ENCODE results near the gene NFX1.

NFX1 gene

DNA sequence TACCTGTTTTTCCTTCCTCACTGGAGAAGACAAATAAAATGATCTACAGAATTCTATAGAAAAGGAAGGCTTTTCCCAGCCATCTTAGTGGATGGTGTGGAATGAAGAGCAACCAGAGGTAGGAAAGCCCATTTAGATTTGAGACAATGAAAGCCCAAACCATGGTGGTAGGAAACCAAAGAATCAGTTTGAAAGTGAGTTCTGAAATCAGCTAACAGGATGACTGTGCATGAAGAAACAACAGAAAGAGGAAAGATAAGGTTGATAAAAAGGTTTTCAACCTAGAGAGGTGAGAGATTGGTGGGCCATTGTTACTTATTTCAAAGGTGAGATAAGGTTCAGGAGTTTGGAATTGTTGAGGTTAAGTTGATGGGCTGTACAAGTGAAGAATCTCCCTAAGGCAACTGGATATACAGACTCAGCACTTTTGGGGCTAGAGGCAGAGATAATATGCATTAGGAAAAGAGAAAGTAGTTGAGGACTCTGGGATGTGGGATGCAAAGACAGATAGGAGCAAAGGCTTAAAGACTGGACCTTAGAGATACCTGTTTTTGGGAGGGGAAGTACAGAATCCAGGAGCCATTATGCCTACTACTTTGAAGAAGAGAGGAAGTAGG lies 23.1 kb upstream of the NFX1 start:
- ATAC-seq = no peak
- no peak for DNase-seq

DNA sequence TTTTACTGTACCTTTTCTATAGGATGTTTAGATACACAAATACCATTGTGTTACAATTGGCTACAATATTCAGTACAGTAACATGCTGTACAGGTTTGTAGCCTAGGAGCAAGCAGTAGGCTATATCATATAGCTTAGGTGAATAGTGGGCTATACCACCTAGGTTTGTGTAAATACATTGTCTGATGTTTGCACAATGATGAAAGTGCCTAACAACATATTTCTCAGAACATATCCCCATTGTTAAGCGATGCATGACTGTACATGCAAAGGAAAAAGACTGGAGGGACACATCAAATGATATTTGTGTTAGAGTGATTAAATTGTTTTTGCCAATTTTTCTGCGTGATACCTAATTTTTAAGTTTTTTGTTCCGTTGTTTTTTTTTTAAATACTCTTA lies 20.2 kb upstream of the NFX1 start:
- ATAC-seq (no peak), DNase-seq (no peak)

GRCh38 chr9:33272061-33272460 lies 18.3 kb upstream of the NFX1 start:
- ATAC-seq (no peak), DNase-seq (no peak)

- DNase-seq (no peak), ATAC-seq (no peak)
Measured at GRCh38 chr9:33273266-33273971, 16.9 kb upstream of the NFX1 start.

GRCh38 chr9:33273972-33274328 lies 16.4 kb upstream of the NFX1 start:
- ATAC-seq = no peak

GRCh38 chr9:33277484-33277883 lies 12.8 kb upstream of the NFX1 start:
- DNase-seq (no peak), ATAC-seq (no peak)

More at GRCh38 chr9:33273972-33274328, 16.4 kb upstream of the NFX1 start:
- no peak for DNase-seq

GRCh38 chr9:33285502-33285901 lies 4.8 kb upstream of the NFX1 start:
- ATAC-seq = no peak
- no peak for DNase-seq

DNA sequence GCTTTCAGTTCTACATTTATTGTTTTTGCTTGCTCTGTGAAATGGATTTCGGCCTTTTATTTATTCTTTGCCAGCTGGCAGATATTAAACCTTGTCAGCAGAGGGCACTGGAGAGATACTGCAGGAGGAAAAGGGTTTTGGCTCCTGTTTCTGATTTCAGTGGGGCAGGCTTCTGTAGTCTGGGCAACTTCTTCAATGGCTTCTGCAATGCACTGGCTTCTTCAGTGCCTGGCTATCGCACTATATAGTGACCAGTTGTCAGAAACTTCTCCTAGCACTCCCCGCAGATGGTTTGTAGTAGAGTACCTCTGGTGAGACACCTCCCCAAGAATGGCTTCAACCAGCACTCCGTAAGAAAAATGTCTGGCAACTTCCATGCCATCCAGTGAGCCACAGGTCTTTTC lies 3.2 kb upstream of the NFX1 start:
- DNase-seq = peak; percentile 56
- ATAC-seq = no peak

- no peak for DNase-seq
- ATAC-seq = no peak
Measured at GRCh38 chr9:33288235-33288634, 2.1 kb upstream of the NFX1 start.

DNA sequence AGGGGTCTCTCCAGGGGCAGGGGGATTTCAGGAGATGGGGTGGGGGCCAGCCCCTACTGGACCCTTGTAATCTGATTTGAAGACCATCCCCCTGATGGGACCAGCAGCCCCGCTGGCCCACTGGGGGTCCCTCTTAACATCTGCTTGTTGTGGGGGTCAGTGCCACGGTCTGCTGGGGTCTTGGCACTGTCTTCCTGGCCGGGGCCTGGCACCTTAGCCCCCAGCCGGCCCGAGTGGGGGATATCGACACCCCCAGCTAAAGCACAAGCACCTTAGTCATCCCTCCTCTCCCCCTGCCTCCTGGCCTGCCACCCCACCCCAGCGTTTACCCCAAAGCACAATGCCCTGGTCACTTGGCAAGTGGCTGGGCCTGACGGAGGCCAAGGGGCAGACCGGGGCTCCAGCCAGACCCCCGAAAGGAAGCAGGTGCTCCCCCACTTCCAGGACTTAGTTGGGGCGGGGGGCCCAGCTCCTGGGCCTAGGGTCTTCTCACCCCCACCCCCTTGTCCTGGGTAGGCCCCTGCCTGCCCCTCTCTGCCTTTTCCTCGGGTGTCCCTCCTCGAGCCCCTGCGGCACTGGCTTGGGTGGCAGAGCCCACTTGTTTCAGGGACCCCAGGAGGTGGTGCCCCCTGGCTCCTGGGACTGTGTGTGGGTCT lies 1.4 kb upstream of the NFX1 start:
- no peak for ATAC-seq
- peak; percentile 16 for DNase-seq

GRCh38 chr9:33289496-33289895 lies 820 bp upstream of the NFX1 start:
- no peak for ATAC-seq
- DNase-seq = peak; percentile 60

DNA sequence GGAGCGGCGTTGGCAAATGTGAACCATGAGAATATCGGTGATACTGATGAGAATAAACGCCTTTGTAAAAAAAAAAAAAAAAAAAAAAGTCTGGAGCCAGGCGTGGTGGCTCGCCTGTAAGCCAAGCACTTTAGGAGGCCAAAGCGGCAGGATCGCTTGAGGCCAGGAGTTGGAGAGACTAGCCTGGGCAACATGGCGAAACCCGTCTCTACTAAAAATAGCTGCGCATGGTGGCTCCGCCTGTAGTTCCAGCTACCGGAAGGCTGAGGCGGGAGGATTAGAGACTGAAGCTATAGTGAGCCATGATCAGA lies 425 bp upstream of the NFX1 start:
- ATAC-seq (no peak), DNase-seq (no peak)

- DNase-seq = no peak
- ATAC-seq = no peak
Measured at GRCh38 chr9:33291031-33291397, 698 bp downstream of the NFX1 start.

GRCh38 chr9:33291901-33292300 lies 1.6 kb downstream of the NFX1 start:
- ATAC-seq (no peak), DNase-seq (no peak)

- ATAC-seq (no peak), DNase-seq (no peak)
Measured at GRCh38 chr9:33293782-33294181, 3.5 kb downstream of the NFX1 start.

DNA sequence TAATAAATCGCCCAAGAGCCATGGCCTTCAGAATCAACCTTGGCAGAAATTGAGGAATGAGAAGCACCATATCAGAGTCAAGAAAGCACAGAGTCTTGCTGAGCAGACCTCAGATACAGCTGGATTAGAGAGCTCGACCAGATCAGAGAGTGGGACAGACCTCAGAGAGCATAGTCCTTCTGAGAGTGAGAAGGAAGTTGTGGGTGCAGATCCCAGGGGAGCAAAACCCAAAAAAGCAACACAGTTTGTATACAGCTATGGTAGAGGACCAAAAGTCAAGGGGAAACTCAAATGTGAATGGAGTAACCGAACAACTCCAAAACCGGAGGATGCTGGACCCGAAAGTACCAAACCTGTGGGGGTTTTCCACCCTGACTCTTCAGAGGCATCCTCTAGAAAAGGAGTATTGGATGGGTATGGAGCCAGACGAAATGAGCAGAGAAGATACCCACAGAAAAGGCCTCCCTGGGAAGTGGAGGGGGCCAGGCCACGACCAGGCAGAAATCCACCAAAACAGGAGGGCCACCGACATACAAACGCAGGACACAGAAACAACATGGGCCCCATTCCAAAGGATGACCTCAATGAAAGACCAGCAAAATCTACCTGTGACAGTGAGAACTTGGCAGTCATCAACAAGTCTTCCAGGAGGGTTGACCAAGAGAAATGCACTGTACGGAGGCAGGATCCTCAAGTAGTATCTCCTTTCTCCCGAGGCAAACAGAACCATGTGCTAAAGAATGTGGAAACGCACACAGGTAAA lies 4.5 kb downstream of the NFX1 start:
- no peak for DNase-seq
- ATAC-seq = no peak

GRCh38 chr9:33295571-33295970 lies 5.3 kb downstream of the NFX1 start:
- ATAC-seq = no peak
- DNase-seq = no peak

GRCh38 chr9:33297432-33297831 lies 7.1 kb downstream of the NFX1 start:
- DNase-seq (peak; percentile 17), ATAC-seq (peak; percentile 49)

DNA sequence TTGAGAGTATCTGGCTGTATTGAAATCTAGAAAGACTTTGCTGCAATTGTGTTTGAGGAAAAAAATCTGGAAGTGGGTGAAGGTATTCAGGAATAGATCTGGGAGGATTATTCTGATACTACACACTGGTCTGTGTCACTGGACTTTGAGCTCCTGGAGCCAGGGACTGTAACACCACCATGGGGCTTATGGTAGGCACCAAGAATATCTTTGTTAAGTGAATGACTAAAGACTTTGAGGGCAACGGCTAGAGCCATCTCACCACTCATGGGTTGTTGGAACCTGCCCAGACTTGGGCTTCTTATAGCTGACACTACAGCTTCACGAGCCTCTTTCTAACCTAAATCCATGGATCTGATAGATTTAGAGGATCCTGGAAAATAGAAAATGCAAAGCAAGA lies 10.2 kb downstream of the NFX1 start:
- DNase-seq (no peak), ATAC-seq (no peak)

DNA sequence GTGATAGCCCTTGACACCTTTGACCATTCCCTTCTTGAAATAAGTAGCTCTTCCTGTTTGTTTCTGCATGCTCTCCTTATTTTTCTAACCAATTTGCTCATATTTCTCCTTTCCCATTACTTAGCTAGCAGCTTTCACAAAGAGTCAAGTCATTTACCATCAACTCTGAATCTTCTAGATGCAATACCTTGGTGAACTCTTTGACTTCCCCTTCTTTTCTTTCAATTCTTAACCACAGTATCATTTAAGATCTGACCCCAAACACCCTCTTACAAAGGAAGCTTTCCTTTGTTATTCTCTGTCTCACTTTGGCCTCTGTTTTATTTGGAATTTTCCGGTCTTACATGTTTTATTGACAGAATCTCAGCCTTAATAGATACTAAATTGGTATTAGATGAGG lies 14.0 kb downstream of the NFX1 start:
- ATAC-seq = no peak

DNA sequence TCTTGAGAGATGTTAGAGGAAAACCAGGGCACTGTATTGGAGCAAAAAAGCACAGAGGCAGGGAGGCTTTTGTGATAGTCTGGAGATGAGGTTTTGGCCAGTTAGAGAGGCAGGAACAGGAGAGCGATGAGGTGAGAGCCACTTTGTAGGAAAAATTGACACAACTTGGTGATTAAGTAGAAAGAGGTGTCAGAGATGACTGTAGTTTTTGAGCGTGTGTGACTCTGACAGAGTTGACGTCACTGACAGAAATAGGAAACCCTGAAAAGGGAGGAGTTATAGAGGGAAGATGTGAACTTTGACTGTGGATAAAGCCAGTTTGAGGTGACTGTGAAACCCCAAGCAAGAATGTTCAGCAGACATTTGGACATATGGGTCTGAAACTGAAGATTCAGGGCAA lies 15.7 kb downstream of the NFX1 start:
- DNase-seq (no peak), ATAC-seq (peak; percentile 96)

More for the DNA sequence above, 14.0 kb downstream of the NFX1 start:
- DNase-seq = no peak

GRCh38 chr9:33307067-33307466 lies 16.8 kb downstream of the NFX1 start:
- ATAC-seq = no peak
- no peak for DNase-seq

- ATAC-seq = no peak
- no peak for DNase-seq
Measured at GRCh38 chr9:33309903-33310302, 19.6 kb downstream of the NFX1 start.
